HT-29 (cell line): Measurements from ENCODE around the gene POU4F1. TPM values are rescaled to one million over a fixed set of nuclear protein-coding genes. Genes with fewer than 3 reads are reported as not detected.
A peak's percentile ranks its signal among the peaks of the same experiment; 100 is the strongest.

Experiments
- DNase-seq: peaks from one replicate; pipeline ENCODE4 v3.0.0-alpha.2; 2015; ENCODE audit warnings: low spot score
- total RNA-seq: library from RNA; depleted of rRNA; stranded (reverse); fragments of >200 nt; shearing (Covaris generic); gene quantifications from 2 replicates; pipeline ENCODE4 v1.2.3, GENCODE V29; 2014; rRNA removed

Gene POU4F1
- total RNA-seq, 1 experiment from 2014 or later = not detected

GRCh38 chr13:78592584-78592983 is 10.8 kb downstream of the POU4F1 start:
- DNase-seq = no peak

DNA sequence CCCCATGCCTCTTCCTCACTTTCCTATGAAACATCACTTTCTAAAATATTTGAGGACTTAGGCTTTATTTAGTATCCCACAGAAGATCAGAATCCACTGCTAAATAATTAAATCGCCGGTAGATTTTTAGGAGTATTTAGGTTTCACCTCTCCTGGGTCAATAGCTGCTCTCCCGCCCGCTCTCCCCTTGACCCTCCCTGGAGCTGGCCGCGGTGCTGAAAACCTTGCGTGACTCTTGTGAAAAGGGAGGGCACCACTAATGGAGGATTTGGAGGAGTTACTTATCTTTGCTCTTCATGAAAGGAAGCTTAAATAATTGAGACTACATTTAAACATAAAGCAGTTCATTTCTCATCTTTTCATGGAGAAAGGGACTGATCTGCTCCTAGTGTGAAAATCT is 14.1 kb downstream of the POU4F1 start:
- peak; percentile 42 for DNase-seq

DNA sequence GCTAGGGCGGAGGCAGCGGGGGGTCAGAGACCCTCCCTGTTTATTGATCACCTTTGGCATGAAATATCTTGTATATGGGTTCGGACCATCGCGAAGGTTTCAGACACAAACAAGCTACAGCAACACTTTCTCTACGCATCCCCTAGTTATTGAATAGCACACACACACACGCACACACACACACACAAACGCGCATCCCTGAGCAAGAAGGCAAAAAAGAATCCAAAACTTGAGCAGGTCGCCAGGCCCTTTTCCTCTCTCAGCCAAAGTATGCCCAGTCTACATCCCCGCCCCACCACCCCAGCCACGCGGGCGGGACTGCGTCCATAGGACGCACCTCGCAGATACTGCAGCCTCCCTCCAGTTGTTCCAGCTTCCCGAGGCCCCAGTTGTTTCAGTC is 16.0 kb downstream of the POU4F1 start:
- no peak for DNase-seq

DNA sequence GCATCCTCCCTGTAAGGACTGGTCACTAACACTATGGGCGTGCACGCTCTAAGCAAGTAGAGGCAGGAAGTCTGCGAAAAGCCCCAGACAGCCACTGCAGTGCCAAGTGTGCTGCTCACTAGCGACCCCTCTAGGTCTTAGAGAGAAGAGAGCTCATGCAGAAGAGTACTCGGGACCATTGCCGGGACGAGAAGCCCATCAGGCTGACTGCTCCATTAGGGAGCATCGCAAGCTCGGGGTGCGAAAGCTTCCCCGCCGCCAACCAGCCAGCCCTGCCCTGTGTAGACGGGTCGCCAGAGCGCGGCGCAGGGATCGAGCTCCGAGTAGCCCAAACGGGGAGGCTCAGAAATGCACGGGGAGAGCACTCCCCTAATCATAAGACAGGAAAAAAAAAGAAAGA is 16.6 kb downstream of the POU4F1 start:
- DNase-seq = no peak

- no peak for DNase-seq
Observed at GRCh38 chr13:78576261-78576660, 27.1 kb downstream of the POU4F1 start.

- no peak for DNase-seq
Observed at GRCh38 chr13:78572459-78572858, 30.9 kb downstream of the POU4F1 start.

DNA sequence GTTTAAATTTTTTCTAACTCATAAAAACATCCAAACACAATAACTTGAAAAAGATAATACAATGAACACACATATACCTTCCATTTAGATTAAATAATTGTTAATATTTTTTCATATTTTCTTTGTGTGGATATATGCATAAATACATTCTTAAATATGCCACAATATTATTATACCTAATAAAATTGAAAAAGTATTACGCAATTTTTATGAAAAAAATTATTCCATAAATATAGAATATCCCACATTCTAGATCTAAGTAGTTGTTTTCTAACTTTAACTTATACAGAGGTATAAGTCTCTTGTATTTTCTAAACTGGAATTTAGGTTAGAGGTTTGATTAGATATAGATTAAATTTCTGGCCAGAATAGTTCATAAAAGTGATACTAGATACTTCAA is 34.3 kb downstream of the POU4F1 start:
- no peak for DNase-seq

- DNase-seq = no peak
Observed at GRCh38 chr13:78566631-78567030, 36.7 kb downstream of the POU4F1 start.

- DNase-seq = no peak
Observed at GRCh38 chr13:78562237-78562889, 41.0 kb downstream of the POU4F1 start.

Other genes starting within 250 kb of the POU4F1 start
- 6.8 TPM in 2 replicates for gene OBI1, start 55.6 kb upstream of the POU4F1 start, total RNA-seq